PC-3 (cell line): ENCODE results near the gene LACTBL1.

Experiments
- EZH2 ChIP-seq: fragments of 300-600 bp; sonication (generic); IDR thresholded peaks from one replicate; pipeline ENCODE4 v1.6.1; 2017; ENCODE audit warnings: antibody characterized with exemption, mild to moderate bottlenecking, low read length; ENCODE audit not compliant: unreplicated experiment
- TF ChIP-seq, protein P1 (sequence below): fragments of 300-600 bp; sonication (generic); conservative IDR thresholded peaks from 2 replicates; pipeline ENCODE4 v1.5.1; 2017; ENCODE audit warnings: antibody characterized with exemption, low read depth, mild to moderate bottlenecking, low read length

DNA sequence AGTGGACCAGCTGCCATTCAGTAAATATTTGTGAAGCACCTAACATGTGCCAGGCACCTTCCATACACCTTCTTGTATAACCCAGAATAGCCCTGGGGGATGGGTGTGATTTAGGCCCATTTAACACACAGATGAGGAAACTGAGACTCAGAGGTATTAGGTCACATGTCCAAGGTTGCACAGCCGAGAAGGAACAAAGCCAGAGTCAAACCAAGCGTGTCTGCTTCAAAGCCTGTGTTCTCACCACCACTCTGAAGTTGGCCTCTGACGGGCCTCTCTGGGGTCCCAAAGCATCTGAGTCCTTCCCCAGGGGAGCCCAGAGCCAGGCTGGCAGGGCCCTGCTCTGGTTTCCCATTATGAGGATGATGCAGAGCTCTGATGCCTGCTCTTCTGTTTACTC lies 65.1 kb downstream of the LACTBL1 start:
- TF ChIP-seq, protein P1, sequence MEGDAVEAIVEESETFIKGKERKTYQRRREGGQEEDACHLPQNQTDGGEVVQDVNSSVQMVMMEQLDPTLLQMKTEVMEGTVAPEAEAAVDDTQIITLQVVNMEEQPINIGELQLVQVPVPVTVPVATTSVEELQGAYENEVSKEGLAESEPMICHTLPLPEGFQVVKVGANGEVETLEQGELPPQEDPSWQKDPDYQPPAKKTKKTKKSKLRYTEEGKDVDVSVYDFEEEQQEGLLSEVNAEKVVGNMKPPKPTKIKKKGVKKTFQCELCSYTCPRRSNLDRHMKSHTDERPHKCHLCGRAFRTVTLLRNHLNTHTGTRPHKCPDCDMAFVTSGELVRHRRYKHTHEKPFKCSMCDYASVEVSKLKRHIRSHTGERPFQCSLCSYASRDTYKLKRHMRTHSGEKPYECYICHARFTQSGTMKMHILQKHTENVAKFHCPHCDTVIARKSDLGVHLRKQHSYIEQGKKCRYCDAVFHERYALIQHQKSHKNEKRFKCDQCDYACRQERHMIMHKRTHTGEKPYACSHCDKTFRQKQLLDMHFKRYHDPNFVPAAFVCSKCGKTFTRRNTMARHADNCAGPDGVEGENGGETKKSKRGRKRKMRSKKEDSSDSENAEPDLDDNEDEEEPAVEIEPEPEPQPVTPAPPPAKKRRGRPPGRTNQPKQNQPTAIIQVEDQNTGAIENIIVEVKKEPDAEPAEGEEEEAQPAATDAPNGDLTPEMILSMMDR = no peak
- no peak for TF ChIP-seq EZH2
